CD4-positive, alpha-beta T cell treated with Interleukin-17A for 4 hours (primary cell): Measurements from ENCODE around the gene NUP35.
"Not testable (repeated sequence)": the region's sequence is repeated elsewhere in the genome, so short reads cannot be mapped to it uniquely, and the experiment has no call there.

ENCODE experiments used
- DNase-seq: peaks from one replicate; pipeline ENCODE4 v3.0.0-alpha.2; 2020; ENCODE audit warnings: mixed read lengths

Gene NUP35

GRCh38 chr2:183148955-183149354, 24.7 kb downstream of the NUP35 start:
- DNase-seq, result no peak

GRCh38 chr2:183149489-183149888, 25.2 kb downstream of the NUP35 start:
- DNase-seq, result no peak

- DNase-seq, result not testable (repeated sequence)
Measured at GRCh38 chr2:183152280-183152679, 28.0 kb downstream of the NUP35 start.

GRCh38 chr2:183153967-183154366, 29.7 kb downstream of the NUP35 start:
- no peak for DNase-seq

GRCh38 chr2:183154772-183155171, 30.5 kb downstream of the NUP35 start:
- not testable (repeated sequence) for DNase-seq

GRCh38 chr2:183157131-183157530, 32.9 kb downstream of the NUP35 start:
- DNase-seq, result no peak

GRCh38 chr2:183162362-183162761, 38.1 kb downstream of the NUP35 start:
- no peak for DNase-seq

GRCh38 chr2:183163821-183164649, 39.8 kb downstream of the NUP35 start:
- DNase-seq, result no peak

- no peak for DNase-seq
Measured at GRCh38 chr2:183164650-183165015, 40.4 kb downstream of the NUP35 start.

- DNase-seq, result no peak
Measured at GRCh38 chr2:183166210-183166609, 42.0 kb downstream of the NUP35 start.

GRCh38 chr2:183166976-183167375, 42.7 kb downstream of the NUP35 start:
- not testable (repeated sequence) for DNase-seq

GRCh38 chr2:183172220-183172887, 48.1 kb downstream of the NUP35 start:
- no peak for DNase-seq

- no peak for DNase-seq
Measured at GRCh38 chr2:183179156-183179555, 54.9 kb downstream of the NUP35 start.

GRCh38 chr2:183185534-183185933, 61.3 kb downstream of the NUP35 start:
- DNase-seq, result no peak

GRCh38 chr2:183186296-183186695, 62.1 kb downstream of the NUP35 start:
- DNase-seq, result no peak

GRCh38 chr2:183186766-183187165, 62.5 kb downstream of the NUP35 start:
- no peak for DNase-seq

- no peak for DNase-seq
Measured at GRCh38 chr2:183192343-183192742, 68.1 kb downstream of the NUP35 start.

- no peak for DNase-seq
Measured at GRCh38 chr2:183193904-183194303, 69.7 kb downstream of the NUP35 start.

- no peak for DNase-seq
Measured at GRCh38 chr2:183195397-183195796, 71.2 kb downstream of the NUP35 start.

GRCh38 chr2:183195998-183196409, 71.8 kb downstream of the NUP35 start:
- DNase-seq, result no peak

GRCh38 chr2:183204397-183204796, 80.2 kb downstream of the NUP35 start:
- DNase-seq, result no peak

GRCh38 chr2:183207110-183207509, 82.9 kb downstream of the NUP35 start:
- DNase-seq, result no peak

GRCh38 chr2:183209395-183210028, 85.3 kb downstream of the NUP35 start:
- no peak for DNase-seq
